IPS-20b (cell line): ENCODE measurements around the gene DENND1B.

ENCODE experiments used
- H3K27ac ChIP-seq: one replicate; pipeline ENCODE4 v1.5.1; 2013; ENCODE audit warnings: low read length
- H3K27me3 ChIP-seq: 2 replicates; pipeline ENCODE4 v1.6.1; 2013; ENCODE audit warnings: mild to moderate bottlenecking, low read length, inconsistent platforms; ENCODE audit not compliant: insufficient read depth
- H3K36me3 ChIP-seq: 2 replicates; pipeline ENCODE4 v1.6.1; 2013; ENCODE audit warnings: low read depth, mild to moderate bottlenecking, inconsistent platforms, low read length, moderate library complexity; ENCODE audit not compliant: insufficient read depth
- H3K4me1 ChIP-seq: 2 replicates; pipeline ENCODE4 v1.6.1; 2013; ENCODE audit warnings: mild to moderate bottlenecking, control low read depth, inconsistent platforms, low read length, moderate library complexity; ENCODE audit not compliant: insufficient read depth
- H3K4me3 ChIP-seq: 2 replicates; pipeline ENCODE4 v1.5.1; 2013; ENCODE audit warnings: mild to moderate bottlenecking, low read length, inconsistent platforms
- H3K9ac ChIP-seq: 2 replicates; pipeline ENCODE4 v1.6.1; 2013; ENCODE audit warnings: low read depth, mild to moderate bottlenecking, inconsistent platforms, low read length, moderate library complexity
- H3K9me3 ChIP-seq: 2 replicates; pipeline ENCODE4 v1.6.1; 2013; ENCODE audit warnings: mild to moderate bottlenecking, low read depth, low read length, inconsistent platforms; ENCODE audit not compliant: insufficient read depth

Gene DENND1B

GRCh38 chr1:197567442-197567841, 207.8 kb downstream of the DENND1B start:
- H3K9me3 ChIP-seq, result peaks cover 13% of the 10 kb centered on the region; the same call in 1 of the 2 replicates

GRCh38 chr1:197561041-197561440, 214.2 kb downstream of the DENND1B start:
- Histone ChIP-seq H3K9ac (no peak overlapping the region), H3K4me1 (no peaks in the 10 kb centered on the region), H3K27ac (no peak overlapping the region), H3K27me3 (no peaks in the 10 kb centered on the region), H3K36me3 (no peaks in the 10 kb centered on the region), H3K9me3 (no peaks in the 10 kb centered on the region), H3K4me3 (no peak overlapping the region)

More at GRCh38 chr1:197567442-197567841, 207.8 kb downstream of the DENND1B start:
- H3K27ac ChIP-seq, result no peak overlapping the region
- no peak overlapping the region for H3K9ac ChIP-seq
- no peaks in the 10 kb centered on the region for H3K4me1 ChIP-seq
- H3K4me3 ChIP-seq, result no peak overlapping the region
- H3K27me3 ChIP-seq, result no peaks in the 10 kb centered on the region
- no peaks in the 10 kb centered on the region for H3K36me3 ChIP-seq

GRCh38 chr1:197559655-197560054, 215.6 kb downstream of the DENND1B start:
- Histone ChIP-seq H3K36me3 (no peaks in the 10 kb centered on the region), H3K9ac (no peak overlapping the region), H3K9me3 (no peaks in the 10 kb centered on the region), H3K4me3 (no peak overlapping the region), H3K4me1 (no peaks in the 10 kb centered on the region), H3K27ac (no peak overlapping the region), H3K27me3 (no peaks in the 10 kb centered on the region)

DNA sequence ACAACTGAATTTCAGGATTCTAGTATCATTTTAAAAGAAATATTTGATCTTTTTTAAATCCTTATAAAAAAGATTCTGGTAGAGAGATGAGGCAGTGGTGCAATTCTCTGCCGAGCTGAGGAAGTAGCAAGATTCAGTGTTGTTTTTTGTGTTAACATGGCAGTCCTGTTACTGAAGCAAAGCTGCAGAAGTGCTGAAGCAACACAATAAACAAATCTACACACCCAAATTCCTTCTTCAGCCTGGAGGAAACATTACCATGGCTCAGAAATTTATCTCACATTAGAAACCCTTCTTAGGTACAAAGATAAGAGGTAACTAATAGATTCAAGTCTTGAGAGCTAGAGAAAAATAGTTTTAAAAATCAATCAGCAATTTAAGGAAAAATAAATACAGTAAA, 216.0 kb downstream of the DENND1B start:
- no peaks in the 10 kb centered on the region for H3K9me3 ChIP-seq
- H3K36me3 ChIP-seq, result no peaks in the 10 kb centered on the region
- H3K4me3 ChIP-seq, result no peak overlapping the region
- H3K4me1 ChIP-seq, result no peaks in the 10 kb centered on the region
- H3K9ac ChIP-seq, result no peak overlapping the region
- no peaks in the 10 kb centered on the region for H3K27me3 ChIP-seq
- no peak overlapping the region for H3K27ac ChIP-seq

DNA sequence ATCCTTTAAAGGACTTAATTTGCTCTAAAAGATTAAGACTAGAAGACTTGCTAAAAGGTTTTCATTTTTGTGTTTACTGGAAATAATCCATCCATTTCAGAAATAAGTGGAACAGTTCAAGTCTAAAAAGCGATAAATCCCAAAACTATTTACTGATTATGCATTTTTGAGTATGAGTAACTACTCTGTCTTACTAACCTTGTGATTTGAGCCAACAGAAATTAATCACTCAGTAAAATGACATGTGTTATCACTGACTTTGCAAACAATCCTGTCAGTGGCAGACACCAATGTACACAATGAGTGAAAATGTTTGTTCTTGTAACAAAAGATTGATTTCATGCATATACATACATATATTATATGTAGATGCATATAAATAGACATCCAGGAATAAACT, 218.0 kb downstream of the DENND1B start:
- Histone ChIP-seq H3K4me3 (no peak overlapping the region), H3K9me3 (no peaks in the 10 kb centered on the region), H3K36me3 (no peaks in the 10 kb centered on the region), H3K27ac (no peak overlapping the region), H3K9ac (no peak overlapping the region), H3K4me1 (no peaks in the 10 kb centered on the region), H3K27me3 (no peaks in the 10 kb centered on the region)

DNA sequence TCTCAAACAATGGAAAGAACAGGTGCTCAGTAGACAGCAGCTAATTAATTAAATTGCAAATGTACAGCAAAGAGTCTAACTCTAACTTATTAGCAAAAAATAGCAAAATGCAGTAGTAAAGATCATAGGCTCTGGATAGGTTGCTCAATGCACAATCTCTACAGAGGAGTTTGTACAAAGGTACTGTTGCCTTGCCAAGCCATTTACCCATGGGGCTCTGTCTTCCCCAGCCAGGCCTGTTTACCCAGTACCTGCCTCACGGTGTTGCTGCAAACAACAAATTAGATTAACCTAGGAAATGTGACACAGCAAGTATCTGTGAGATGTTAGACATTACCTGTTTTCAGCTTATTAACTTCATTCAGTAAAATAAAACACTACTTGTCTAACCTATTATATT, 222.0 kb downstream of the DENND1B start:
- Histone ChIP-seq H3K36me3 (no peaks in the 10 kb centered on the region), H3K9ac (no peak overlapping the region), H3K27ac (no peak overlapping the region), H3K27me3 (no peaks in the 10 kb centered on the region), H3K4me3 (no peak overlapping the region), H3K9me3 (no peaks in the 10 kb centered on the region), H3K4me1 (no peaks in the 10 kb centered on the region)

- H3K27me3 ChIP-seq, result no peaks in the 10 kb centered on the region
- no peak overlapping the region for H3K4me3 ChIP-seq
- no peak overlapping the region for H3K27ac ChIP-seq
- H3K4me1 ChIP-seq, result peaks cover under 1% of the 10 kb centered on the region; the same call in 1 of the 2 replicates
- H3K9me3 ChIP-seq, result no peaks in the 10 kb centered on the region
- H3K36me3 ChIP-seq, result no peaks in the 10 kb centered on the region
- no peak overlapping the region for H3K9ac ChIP-seq
These were observed 228.3 kb downstream of the DENND1B start for GRCh38 chr1:197546989-197547388.

DNA sequence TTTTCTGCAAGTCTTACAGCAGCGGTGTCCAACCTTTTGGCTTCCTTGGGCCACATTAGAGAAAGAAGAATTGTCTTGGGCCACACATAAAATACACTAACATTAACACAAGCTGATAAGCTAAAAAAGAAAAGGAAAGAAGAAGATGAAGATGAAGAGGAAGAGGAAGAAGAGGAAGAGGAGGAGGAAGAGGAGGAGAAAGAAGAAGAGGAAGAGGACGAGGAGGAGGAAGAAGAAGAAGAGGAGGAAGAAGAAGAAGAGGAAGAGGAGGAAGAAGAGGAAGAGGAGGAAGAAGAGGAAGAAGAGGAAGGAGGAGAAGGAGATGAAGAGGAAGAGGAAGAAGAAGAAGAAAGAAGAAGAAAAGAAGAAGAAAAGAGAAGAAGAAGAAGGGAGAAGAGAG, 230.7 kb downstream of the DENND1B start:
- Histone ChIP-seq H3K27me3 (no peaks in the 10 kb centered on the region), H3K9me3 (no peaks in the 10 kb centered on the region), H3K4me3 (no peak overlapping the region)

GRCh38 chr1:197544130-197544529, 231.2 kb downstream of the DENND1B start:
- no peaks in the 10 kb centered on the region for H3K36me3 ChIP-seq
- H3K9me3 ChIP-seq, result no peaks in the 10 kb centered on the region
- no peak overlapping the region for H3K9ac ChIP-seq
- peaks cover 14% of the 10 kb centered on the region; the same call in 1 of the 2 replicates for H3K4me1 ChIP-seq
- no peak overlapping the region for H3K27ac ChIP-seq
- H3K4me3 ChIP-seq, result no peak overlapping the region
- H3K27me3 ChIP-seq, result no peaks in the 10 kb centered on the region

More for the DNA sequence above, 230.7 kb downstream of the DENND1B start:
- H3K9ac ChIP-seq, result no peak overlapping the region
- H3K27ac ChIP-seq, result no peak overlapping the region
- peaks cover 14% of the 10 kb centered on the region; the same call in 1 of the 2 replicates for H3K4me1 ChIP-seq
- no peaks in the 10 kb centered on the region for H3K36me3 ChIP-seq

- no peaks in the 10 kb centered on the region for H3K27me3 ChIP-seq
- H3K27ac ChIP-seq, result no peak overlapping the region
- H3K4me3 ChIP-seq, result 0 out of 2 replicates have a peak overlapping the region, but pooled peaks have one; percentile 11
- H3K9me3 ChIP-seq, result no peaks in the 10 kb centered on the region
- H3K4me1 ChIP-seq, result peaks cover 14% of the 10 kb centered on the region; the same call in 1 of the 2 replicates
- H3K36me3 ChIP-seq, result no peaks in the 10 kb centered on the region
- no peak overlapping the region for H3K9ac ChIP-seq
These were observed 233.9 kb downstream of the DENND1B start for GRCh38 chr1:197541411-197541810.

- H3K9me3 ChIP-seq, result no peaks in the 10 kb centered on the region
- no peaks in the 10 kb centered on the region for H3K27me3 ChIP-seq
- H3K4me3 ChIP-seq, result no peak overlapping the region
- H3K27ac ChIP-seq, result no peak overlapping the region
- H3K36me3 ChIP-seq, result no peaks in the 10 kb centered on the region
- no peak overlapping the region for H3K9ac ChIP-seq
- no peaks in the 10 kb centered on the region for H3K4me1 ChIP-seq
These were observed 248.4 kb downstream of the DENND1B start for GRCh38 chr1:197526736-197527371.

GRCh38 chr1:197521118-197521739, 254.1 kb downstream of the DENND1B start:
- Histone ChIP-seq H3K9ac (no peak overlapping the region), H3K4me1 (peaks cover 6% of the 10 kb centered on the region; the same call in 1 of the 2 replicates), H3K27ac (no peak overlapping the region), H3K36me3 (no peaks in the 10 kb centered on the region), H3K4me3 (no peak overlapping the region), H3K9me3 (no peaks in the 10 kb centered on the region), H3K27me3 (no peaks in the 10 kb centered on the region)
